Ramos (cell line): Measurements from ENCODE around the gene ITGA1.
"Not testable (repeated sequence)": the region's sequence is repeated elsewhere in the genome, so short reads cannot be mapped to it uniquely, and the experiment has no call there.

Experiments
- in situ Hi-C: fragments of 300-500 bp; cut with MboI; formaldehyde crosslinking; loops from one replicate; pipeline ENCODE4 v1.14.3; 2022; ENCODE audit warnings: low sequenced_read_pairs; ENCODE audit not compliant: unreplicated experiment

Gene ITGA1

DNA sequence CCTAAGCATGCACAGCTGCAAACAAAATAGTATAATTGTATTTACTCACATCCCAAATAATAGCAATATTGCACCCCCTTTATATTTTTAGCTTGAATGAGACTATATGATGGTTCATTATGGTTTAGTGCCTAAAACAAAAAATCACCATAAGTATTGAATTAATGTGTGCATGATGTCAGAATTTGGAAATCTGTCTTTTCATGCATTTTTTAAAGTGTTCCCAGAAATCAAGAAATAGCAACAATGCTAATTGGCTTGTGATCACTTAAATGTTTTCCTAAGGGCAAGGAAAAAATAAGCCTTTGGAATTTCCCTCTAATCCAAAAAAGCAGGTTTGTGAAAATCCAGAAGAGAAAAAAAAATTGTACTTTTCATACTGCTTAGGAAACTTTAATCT lies 150.5 kb downstream of the ITGA1 start:
- in situ Hi-C loops = no loop called here

DNA sequence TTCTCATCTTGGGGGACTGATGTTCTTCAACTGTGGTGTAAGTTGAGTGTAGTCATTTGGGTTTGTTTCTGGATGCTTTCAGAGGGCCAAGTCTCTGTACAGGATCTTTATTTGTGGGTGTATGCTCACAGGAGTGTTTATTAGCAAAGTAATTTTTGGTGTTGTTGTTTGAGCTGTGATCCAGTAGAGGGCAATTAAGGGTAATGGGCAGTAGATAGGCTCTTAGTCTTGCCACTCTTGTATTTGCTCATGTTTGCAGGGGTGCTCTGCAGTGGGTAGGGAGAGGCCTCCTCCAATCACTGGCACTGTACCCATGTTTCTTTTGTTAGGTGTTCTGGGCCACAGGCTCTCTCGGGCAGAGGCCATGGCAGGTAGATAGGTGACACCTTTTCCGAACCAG lies 155.6 kb downstream of the ITGA1 start:
- in situ Hi-C loops = loop anchor here (10.0 kb wide), 1 partner anchor 152 kb away; no protein-coding TSS in a partner anchor

- in situ Hi-C loops = loop anchor here (10.0 kb wide), 1 partner anchor 151 kb away; no protein-coding TSS in a partner anchor
Measured at GRCh38 chr5:52943808-52944207, 156.1 kb downstream of the ITGA1 start.

DNA sequence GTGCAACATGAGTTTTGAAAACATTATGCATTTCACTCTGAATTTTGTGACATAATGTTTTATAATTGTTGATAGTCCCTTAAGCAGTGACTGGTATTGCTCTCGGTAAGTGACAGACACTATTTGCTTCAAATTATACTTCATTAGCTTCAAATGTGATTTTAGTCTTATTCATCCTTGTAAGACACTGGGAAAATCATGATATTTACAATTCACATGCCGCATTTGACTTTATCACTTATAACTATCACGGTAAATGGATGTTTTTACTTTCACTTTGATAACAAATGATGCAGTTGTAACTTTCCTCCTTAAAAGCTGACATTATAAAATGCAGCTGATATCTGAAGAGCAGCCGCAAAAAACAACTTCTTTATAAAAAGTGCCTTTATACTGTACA lies 157.3 kb downstream of the ITGA1 start:
- in situ Hi-C loops = loop anchor here (10.0 kb wide), 1 partner anchor 150 kb away; no protein-coding TSS in a partner anchor

DNA sequence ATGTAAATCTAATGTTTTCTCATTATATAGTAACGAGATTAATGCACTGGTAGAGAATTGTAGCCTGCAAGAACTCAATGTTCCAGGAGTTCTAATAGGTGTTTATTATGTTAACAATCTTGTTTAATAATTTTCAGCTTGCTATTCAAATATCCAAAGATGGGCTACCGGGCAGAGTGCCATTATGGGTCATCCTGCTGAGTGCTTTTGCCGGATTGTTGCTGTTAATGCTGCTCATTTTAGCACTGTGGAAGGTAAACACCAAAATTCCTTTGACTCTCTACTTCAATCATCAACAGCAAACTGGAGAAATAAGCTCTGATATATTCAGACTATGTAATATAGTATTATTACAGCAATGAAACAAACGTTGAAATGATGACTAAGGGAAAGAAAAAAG lies 159.5 kb downstream of the ITGA1 start:
- in situ Hi-C loops = loop anchor here (10.0 kb wide), 1 partner anchor 148 kb away; no protein-coding TSS in a partner anchor

DNA sequence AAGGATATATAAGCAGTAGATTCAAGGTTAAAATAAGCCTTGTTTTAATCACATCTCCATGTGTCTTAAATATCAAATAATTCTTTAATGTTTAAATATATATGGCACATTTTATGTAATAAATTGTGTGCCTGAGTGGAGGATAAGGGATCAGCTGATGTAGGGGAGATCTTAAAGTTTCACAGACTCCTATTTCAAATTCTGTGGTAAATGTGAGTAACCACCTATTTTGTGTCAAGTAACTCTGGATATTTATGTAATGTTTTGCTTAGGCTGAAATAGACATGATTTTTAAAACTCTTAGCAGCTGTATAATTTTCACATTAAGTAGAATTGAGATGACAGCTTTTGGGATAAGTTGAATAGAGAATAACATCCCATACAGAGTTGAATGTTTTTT lies 160.1 kb downstream of the ITGA1 start:
- in situ Hi-C loops = loop anchor here (10.0 kb wide), 1 partner anchor 147 kb away; no protein-coding TSS in a partner anchor

DNA sequence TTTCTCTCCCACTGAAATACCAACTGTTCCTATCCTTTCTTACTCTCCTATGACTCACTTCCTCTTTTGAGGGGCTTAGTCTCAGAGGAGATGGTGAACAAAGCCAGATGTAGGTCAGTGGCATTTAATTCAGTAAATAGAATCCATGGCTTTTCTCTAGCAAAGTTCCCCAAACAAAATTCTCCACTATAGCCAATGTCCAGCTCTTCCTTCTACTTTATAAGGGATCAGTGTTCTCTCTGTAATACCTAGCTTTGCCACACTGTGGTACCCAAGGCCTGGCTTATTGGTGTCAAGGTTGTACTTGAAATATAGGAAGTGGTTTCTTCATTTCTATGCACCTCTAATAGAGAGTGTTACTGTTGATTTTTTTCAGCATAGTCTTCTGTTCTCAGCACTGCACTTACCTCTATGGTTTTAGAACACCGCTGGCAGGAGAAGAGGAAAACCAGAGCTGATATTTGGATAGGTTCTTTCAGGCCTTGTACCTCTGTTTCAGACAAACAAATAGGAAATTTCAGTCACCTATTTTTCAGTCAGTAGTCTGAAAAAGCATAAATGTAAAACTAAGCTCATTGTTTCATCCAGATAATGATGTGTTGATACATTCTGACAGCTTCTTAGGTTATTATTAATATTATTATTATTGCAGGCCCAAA lies 160.8 kb downstream of the ITGA1 start:
- in situ Hi-C loops = loop anchor here (10.0 kb wide), 1 partner anchor 146 kb away; no protein-coding TSS in a partner anchor

GRCh38 chr5:52950686-52951085 lies 163.0 kb downstream of the ITGA1 start:
- in situ Hi-C loops = no loop called here

DNA sequence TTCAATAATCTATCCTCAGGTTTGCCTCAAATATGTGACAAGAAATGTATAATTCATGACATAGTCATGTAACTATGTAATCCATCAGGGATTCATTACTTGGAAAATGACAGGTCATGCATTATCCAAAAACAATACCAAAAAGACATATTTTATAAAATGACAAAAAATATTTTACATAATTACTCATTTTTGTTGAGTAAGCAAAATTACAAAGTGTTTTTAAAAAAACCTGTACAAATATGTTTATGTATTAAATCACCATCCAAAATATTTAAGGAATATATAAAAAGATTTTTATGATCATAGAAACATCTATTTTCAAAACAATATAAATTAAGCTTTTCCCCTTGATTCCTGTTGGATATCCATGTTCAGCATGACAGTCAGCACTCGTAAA lies 164.8 kb downstream of the ITGA1 start:
- in situ Hi-C loops = no loop called here

DNA sequence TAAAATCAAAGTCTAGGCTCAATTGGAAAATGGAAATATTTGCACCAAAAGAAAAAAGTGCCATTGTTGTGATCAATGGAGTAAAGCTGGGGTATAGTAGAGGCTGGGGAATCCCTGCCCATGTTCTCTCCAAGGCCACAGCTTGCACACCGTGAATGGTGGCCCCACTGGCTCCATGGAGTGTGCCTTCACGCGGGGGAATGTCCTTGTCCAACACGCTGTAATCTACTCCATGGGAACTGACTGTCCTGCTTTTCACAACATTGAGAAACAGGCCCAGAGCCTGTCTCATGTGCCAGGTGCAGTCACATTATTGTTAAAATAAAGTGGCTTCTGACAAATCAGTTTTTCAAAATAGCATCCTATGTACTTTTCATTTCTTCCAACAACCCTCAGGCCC lies 168.3 kb downstream of the ITGA1 start:
- in situ Hi-C loops = no loop called here

DNA sequence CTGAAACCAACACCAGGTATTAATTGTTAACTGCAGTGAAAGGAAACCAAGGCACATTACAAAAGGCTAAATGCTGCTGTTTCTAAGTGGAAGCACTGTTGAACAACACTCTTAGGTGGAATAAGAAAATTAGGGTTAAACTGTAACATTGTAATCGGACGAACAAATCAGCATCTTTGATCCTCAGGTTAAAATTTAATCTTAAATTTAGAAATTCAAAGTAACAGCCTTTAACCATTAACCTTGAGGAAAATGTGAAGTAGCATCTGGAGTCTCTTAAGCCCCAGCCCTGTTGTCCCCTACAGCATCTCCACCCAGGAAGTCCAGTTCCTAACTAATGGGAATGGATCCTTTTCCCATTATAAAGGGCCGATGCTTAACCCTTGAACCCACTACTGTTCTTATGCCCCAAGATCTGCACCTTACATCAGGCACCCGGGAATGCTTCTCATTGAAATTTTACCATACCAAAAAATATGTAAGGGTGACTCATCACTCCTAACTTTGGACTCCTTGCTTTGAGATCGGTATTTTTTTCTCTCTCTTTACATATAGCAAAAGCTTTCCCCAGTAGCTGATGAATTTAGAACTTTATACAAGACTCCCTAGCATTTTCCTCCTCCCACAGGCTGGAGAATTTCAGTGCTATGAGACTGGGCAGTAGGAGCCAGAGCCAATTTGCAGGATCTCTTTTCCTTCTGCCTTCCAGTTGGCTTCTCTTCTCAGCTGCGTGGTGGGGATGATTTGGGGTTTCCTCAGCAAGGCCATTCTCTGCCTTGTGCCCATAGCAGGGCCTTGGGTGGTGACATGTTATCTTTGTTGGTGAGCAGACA lies 169.4 kb downstream of the ITGA1 start:
- in situ Hi-C loops = no loop called here

GRCh38 chr5:52961274-52961681 lies 173.6 kb downstream of the ITGA1 start:
- in situ Hi-C loops = no loop called here

- in situ Hi-C loops = no loop called here
Measured at GRCh38 chr5:52963636-52964035, 175.9 kb downstream of the ITGA1 start.

GRCh38 chr5:52964138-52964537 lies 176.4 kb downstream of the ITGA1 start:
- in situ Hi-C loops = no loop called here

DNA sequence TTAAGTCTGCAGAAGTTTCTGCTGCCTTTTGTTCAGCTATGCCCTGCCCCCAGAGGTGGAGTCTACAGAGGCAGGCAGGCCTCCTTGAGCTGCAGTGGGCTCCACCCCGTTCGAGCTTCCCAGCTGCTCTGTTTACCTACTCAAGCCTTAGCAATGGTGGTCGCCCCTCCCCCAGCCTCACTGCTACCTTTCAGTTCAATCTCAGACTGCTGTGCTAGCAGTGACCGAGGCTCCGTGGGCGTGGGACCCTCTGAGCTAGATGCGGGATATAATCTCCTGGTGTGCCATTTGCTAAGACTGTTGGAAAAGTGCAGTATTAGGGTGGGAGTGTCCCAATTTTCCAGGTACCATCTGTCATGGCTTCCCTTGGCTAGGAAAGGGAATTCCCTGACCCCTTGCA lies 188.4 kb downstream of the ITGA1 start:
- in situ Hi-C loops = not testable (repeated sequence)

DNA sequence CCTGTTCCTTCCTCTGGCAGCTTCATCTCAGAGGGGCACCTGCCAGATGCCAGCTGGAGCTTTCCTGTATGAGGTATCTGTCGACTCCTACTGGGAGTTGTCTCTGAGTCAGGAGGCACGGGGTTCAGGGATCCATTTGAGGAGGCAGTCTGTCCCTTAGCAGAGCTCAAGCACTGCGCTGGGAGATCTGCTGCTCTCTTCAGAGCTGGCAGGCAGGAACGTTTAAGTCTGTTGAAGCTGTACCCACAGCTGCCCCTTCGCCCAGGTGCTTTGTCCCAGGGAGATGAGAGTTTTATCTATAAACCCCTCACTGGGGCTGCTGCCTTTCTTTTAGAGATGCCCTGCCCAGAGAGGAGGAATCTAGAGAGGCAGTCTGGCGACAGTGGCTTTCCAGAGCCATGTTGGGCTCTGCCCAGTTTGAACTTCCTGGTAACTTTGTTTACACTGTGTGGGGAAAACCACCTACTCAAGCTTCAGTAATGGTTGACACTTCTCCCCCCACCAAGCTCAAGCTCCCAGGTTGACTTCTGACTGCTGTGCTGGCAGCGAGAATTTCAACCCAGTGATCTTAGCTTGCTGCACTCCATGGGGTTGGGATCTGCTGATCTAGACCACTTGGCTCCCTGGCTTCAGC lies 189.7 kb downstream of the ITGA1 start:
- in situ Hi-C loops = no loop called here

GRCh38 chr5:52981507-52981906 lies 193.8 kb downstream of the ITGA1 start:
- in situ Hi-C loops = no loop called here

DNA sequence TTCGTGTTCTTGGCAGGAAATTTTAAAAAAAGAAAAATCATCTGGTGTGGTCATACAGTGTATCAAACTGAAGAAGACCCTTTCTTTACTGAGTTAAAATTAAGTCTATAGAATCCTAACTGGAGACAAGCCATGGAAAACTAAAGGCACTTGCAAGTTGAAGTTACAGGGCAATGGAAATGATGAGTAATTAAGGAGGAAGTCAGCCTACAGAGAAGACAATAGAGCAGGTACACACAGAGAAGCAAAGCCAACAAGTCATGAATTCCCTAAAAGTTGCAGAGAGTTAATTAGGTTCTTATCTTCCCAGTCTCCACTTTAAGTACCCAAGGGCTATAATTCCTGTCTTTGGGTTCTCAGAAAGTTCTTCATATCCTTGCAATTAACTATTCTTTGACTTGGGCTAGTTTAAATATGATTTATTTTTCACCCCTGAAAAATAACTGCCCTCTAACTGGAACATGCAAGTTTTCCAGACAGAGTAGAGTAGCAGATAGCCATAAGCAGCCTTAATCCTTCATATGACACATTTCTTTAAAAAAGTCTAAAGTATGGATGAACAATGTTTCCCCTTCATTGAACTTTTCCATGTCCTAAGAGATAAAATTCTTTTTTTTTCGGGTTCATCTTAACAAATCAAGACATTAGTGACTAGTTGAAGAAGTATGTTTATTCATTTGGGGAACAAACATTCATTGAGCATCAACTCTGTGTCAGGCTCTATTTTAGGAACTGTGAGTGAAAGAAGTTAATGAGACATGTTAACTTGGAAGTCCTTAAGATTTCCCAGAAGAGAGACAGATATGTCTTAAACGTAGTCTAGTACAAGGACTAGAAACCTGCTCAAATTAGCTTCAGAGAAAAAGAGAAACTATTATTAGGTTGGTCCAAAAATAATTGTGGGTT lies 196.3 kb downstream of the ITGA1 start:
- in situ Hi-C loops = no loop called here

DNA sequence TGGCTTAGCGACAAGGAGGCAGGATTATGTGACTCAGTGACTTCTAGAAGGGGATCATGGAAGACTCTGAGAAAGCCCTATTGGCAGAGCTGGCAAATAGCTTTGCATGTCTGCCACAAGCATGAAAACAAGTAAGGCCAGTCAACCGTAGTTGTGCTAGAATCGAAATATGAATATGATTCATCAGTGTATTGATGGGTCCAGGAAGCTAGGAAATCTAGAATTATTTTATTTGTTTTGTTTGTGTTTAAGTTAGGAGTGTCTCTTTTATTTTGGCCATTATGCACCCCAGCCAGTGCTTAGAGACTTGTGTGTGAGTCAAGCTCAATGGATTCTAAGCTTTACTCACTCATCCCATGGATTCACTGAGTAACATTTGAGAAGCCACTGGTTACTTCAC lies 197.6 kb downstream of the ITGA1 start:
- in situ Hi-C loops = no loop called here
